HS-27A (cell line): Measurements from ENCODE around the gene NELL1.
"Not testable (repeated sequence)": the region's sequence is repeated elsewhere in the genome, so short reads cannot be mapped to it uniquely, and the experiment has no call there.

Source experiments
- DNase-seq: peaks from one replicate; pipeline ENCODE4 v3.0.0-alpha.2; 2012; ENCODE audit warnings: low read depth, missing footprints

Gene NELL1

DNA sequence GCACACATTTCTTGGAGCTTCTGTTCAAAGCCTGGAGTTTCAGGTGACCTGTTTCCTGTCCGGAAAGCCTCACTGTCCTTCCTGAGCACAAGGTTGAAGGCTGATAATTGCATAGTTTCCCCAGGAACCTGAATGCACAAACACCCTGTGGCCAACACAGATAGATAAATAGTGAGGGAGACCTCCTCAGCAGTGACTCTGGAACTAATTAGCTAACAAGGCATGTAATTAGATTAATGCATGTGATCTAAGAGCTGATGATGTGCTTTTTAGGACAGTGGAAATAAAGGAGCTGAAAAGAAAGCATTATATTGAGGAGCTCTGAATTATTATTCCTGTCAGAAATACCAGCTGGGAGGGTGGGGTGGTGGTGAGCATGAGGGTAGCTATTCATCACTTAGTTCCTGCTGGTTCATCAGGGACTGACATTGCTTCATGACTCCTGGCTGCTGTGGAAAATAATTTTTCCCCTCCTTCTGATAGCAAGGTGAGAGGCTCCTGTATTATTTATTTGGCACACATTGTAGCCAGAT, 101.1 kb downstream of the NELL1 start:
- DNase-seq, result no peak

DNA sequence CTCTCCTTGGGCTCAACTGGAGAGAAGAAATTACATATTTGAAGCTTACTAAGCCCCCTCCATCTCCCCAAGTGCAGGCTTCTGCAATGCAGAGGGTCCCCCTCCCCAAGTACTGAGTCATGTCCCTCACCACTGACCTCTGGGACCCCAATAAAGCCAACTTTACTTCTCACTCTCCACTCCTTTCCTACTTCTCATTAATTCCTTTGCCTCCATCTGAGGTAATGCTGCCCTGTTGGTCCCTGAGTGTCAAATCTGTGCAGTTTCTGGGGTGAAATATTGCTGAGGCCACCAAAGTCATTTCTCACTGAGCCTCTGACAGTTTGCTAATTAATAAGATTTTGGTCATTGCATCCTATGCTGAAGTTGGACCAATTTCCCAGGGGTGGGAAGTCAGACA, 101.6 kb downstream of the NELL1 start:
- no peak for DNase-seq

- no peak for DNase-seq
Measured at GRCh38 chr11:20771681-20772080, 102.3 kb downstream of the NELL1 start.

- no peak for DNase-seq
Measured at GRCh38 chr11:20775331-20775730, 105.9 kb downstream of the NELL1 start.

DNA sequence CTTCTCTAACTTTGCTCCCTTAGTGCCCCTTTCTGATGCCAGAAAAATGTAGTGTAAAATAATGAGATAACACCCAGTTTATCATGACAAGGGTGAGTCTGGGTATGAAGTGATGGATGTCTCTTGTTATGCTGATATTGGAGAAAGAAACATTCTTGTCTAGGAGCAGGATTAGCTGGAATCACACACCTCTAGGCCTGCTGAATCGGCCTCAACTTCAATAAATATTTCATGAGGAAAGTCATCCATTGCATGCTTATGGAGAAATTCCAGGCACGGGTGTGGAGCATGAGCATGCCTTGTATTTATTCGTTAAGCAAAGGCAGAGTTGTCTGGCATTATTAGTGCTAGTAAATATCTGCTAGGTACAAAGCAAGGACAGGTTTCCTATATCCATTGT, 113.4 kb downstream of the NELL1 start:
- no peak for DNase-seq

GRCh38 chr11:20783220-20783619, 113.8 kb downstream of the NELL1 start:
- DNase-seq, result no peak

GRCh38 chr11:20790622-20791021, 121.2 kb downstream of the NELL1 start:
- no peak for DNase-seq

DNA sequence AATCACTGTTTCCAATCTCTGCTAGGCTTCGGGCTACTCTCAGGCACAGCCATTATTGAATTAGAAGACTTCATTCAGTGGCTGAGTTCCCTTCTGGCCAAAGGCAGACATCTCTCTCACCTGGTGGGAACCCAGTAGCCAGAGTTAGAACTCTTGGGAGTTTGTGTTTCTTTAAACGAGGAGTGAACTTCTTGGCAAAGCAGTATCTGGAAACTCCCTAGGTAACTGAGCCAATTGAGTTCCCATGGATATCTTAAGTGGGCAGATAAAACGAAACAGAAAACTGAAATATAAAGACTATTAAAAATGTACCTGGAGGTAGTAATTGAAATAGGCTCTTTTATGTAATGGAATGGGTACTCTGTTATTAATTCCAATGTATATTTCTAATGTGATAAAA, 125.6 kb downstream of the NELL1 start:
- DNase-seq, result no peak

DNA sequence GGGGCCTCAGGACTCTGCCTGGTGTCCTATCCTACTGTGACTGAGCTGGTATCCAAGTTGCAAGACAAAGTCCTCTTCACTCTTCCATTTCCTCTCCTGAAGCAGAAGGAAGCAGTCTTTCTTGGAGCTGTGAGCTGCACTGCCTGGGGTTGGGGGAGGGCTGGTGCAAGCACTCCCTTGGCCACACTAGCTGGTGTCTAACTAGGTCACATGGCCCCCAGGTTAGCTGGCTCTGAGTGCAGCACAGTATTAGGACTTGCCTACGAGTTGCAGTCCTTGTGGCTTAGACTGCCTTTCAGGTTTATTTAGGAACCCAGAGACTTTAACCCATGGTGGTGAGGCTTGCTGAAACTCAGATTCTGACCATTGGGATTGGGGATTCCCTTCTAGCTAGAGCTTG, 138.9 kb downstream of the NELL1 start:
- DNase-seq, result no peak

DNA sequence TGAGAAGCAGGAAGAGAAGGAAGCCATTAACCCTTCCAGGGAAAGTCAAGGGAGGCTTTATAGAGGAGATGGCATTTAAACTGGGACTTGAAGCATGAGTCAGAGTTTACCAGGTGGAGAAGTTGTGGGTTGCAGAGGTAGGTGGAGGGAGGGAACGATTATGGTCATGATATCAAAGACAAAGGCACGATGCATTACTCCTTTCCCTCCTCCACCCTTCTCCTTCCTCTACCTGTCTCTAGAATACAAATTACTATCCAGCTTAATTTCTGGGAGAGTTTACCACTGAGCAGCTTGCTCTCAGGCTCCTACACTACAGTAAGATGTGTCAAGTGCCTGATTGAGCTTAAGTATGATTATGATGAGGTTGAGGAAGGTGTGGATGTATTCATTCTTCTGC, 151.7 kb downstream of the NELL1 start:
- no peak for DNase-seq

DNA sequence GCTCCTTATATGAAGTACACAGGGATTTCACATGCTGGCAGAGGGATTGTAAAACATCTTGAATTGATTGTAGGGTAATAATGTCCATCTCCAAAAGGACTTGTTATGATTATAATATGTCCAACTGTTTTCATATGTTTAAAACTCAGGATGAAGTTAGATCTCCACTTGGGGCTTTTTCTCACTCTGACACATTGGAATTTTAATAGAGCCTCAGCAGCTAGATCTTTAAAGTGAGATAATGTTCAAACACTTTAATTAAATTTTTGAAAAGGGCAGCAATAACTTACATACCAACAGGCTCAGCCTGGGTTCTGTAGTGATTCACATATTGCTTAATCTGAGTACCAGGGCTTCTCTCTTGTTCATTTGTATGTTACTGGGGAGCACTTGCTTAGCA, 152.1 kb downstream of the NELL1 start:
- DNase-seq, result no peak

- DNase-seq, result no peak
Measured at GRCh38 chr11:20824773-20825172, 155.4 kb downstream of the NELL1 start.

DNA sequence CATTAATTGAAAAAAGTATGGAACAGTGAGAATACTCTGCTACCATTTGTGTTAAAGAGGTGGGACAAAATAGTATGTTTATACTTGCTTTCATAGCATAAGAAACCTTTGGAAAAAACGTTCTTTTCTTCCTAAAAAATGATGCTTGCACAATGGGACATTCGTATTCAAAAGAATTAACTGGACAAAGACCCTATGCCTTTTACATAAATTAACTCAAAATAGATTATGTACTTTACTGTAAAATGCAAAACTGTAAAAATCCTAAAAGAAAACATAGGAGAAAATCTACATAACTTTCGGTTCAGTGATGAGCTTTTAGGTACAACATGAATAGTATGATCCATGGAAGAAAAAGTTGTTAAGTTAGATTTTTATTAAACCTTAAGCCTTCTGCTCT, 166.2 kb downstream of the NELL1 start:
- no peak for DNase-seq

DNA sequence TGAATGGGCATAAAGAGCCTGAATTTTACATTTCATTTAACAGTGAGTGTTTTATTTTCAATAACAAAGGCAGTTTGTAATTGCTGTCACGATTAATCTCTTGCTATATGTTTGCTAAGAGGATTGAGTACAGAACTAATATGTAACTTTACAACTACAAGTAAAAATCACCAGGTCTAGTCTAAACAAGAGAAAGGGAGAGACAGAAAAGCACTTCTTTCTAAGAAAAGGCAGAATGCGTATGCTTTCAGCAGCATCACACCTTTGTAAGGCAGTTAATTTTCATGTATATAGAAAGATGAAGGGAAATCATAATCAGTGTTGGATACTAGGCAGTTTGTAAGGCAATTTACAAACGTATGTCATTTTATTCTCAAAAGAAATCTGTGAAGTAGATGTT, 169.8 kb downstream of the NELL1 start:
- DNase-seq, result no peak

GRCh38 chr11:20840341-20840740, 171.0 kb downstream of the NELL1 start:
- DNase-seq, result no peak

GRCh38 chr11:20844216-20844615, 174.8 kb downstream of the NELL1 start:
- DNase-seq, result no peak

DNA sequence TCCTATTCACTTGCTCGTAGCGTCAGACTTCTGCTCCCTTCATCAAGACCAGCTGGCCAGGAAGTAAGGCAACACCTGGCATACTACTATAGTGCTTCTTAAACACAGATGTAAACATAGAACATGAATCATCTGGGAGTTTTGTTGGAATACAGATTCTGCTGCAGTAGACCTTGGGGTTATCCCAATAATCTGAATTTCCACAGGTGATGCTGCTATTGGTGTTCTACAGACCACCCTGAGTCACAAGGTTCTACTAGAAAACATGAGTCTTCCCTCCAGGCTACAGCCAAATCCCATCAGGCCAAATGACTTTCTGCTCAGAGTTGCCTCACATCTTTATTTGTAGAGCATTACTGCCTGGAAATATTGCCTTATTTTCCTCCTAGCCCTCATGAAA, 175.2 kb downstream of the NELL1 start:
- DNase-seq, result no peak

- DNase-seq, result no peak
Measured at GRCh38 chr11:20854215-20854955, 185.0 kb downstream of the NELL1 start.

DNA sequence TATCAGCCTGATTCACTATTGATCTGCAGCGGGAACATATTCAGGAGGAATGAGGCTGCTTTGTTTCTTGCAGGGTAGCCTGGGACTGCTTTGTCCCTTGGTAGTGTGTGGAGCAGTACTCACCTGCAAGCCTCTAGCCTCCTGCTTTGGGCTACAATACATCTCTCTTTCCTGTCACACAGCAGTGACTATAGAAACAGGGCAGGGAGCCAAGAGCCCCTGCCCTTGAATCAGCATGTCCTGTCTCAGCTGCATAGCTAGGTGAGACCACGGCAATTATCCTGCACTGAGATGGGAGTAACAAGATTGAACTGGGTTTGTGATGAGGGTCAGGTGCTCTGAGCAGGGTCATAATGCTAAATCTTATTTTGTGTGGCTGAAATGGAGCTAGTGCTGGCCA, 191.9 kb downstream of the NELL1 start:
- DNase-seq, result no peak

DNA sequence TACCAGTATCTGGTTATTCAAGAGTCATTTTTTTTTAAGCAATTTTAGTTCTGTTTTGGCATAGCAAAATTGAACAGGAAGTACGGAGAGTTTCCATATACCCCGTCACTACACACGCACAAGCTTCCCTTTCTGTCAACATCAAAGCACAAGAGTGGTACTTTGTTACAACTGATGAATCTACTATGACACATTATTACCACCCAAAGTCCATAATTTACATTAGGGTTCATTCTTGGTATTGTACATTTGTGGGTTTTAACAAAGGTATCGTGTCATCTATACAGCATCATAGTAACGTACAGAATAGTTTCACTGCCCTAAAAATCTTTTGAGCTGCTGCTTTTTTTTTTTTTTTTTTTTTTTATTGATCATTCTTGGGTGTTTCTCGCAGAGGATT, 192.9 kb downstream of the NELL1 start:
- not testable (repeated sequence) for DNase-seq

DNA sequence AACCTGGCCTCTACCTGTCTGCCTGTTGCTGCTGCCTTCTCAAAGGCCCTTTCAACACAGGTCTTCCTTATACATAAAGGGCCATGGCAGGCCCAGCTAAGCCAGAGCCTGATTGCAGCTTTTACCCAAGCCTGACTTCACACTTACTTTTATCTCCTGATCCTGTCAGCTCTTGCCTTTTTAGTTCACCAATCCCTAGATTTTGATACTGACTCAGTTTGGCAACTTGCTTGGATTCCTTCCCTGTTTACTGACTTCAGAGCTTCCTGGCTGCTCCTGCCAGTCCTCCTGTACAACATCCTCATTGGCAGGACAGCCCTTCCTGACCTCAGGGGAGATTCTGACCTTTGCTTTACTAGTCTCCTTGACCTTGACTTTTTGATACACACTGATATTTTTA, 195.2 kb downstream of the NELL1 start:
- DNase-seq, result no peak

GRCh38 chr11:20865161-20865560, 195.8 kb downstream of the NELL1 start:
- no peak for DNase-seq

DNA sequence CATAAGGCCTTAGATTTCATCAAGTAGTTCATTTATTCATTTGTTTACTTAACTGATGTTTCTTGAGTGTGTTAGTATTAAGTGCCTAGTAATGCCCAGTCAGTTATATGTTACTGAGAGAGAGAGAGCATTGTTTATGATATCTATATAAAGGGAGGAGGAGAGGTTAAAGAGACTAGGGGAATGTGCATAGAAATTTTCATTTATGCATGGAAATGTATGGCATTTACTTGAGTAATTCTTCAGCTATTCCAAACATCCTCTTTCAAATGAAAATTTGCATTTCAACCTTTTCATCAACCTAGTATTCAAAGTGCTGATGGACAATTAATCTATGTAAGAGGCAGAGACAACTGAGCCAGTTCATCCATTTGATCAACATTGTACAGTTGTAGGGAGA, 199.7 kb downstream of the NELL1 start:
- no peak for DNase-seq

- DNase-seq, result no peak
Measured at GRCh38 chr11:20873054-20873453, 203.7 kb downstream of the NELL1 start.
